Upper lobe of left lung (tissue), 6 donors: ENCODE measurements around the gene RGS19. TPM values are rescaled to one million over a fixed set of nuclear protein-coding genes. Genes with fewer than 3 reads are reported as not detected.
A peak's percentile ranks its signal among the peaks of the same experiment; 100 is the strongest.

Experiments
- ATAC-seq, 2 donors: fragments of 200-7000 bp; cut with Tn5 transposase; one replicate each; pipeline ENCODE4 v1.9.1; 2022; ENCODE audit warnings: mild to moderate bottlenecking in 2 of 2, moderate library complexity in 2 of 2; ENCODE audit not compliant: low FRiP score in 2 of 2
- DNase-seq, 2 donors: peaks; one replicate each; pipeline ENCODE4 v3.0.0-alpha.2; 2019 to 2020
- H3K27ac ChIP-seq, 4 donors: fragments of 200-600 bp; sonication (generic); one replicate each; pipeline ENCODE4 v1.5.1; 2016 to 2019
- H3K27me3 ChIP-seq, 4 donors: fragments of 200-600 bp; sonication (generic); one replicate each; pipeline ENCODE4 v1.5.1; 2017 to 2019
- H3K36me3 ChIP-seq, 4 donors: fragments of 200-600 bp; sonication (generic); one replicate each; pipeline ENCODE4 v1.5.1; 2016 to 2019
- H3K4me1 ChIP-seq, 4 donors: fragments of 200-600 bp; sonication (generic); one replicate each; pipeline ENCODE4 v1.5.1; 2018 to 2019
- H3K4me3 ChIP-seq, 4 donors: fragments of 200-600 bp; sonication (generic); one replicate each; pipeline ENCODE4 v1.5.1; 2017 to 2019; ENCODE audit warnings: mild to moderate bottlenecking in 2 of 4, moderate library complexity in 1 of 4
- H3K9me3 ChIP-seq, 4 donors: fragments of 200-600 bp; sonication (generic); one replicate each; pipeline ENCODE4 v1.5.1; 2018 to 2019
- CTCF ChIP-seq, 6 experiments: fragments of 450-650 bp in 4 of 6; fragments of 200-600 bp in 2 of 6; sonication (generic) in 2 of 6; IDR thresholded peaks; one replicate each; pipeline ENCODE4 v1.5.1; 2016 to 2019; ENCODE audit warnings: antibody characterized with exemption in 6 of 6
- EP300 ChIP-seq, 4 donors: sonication (generic); formaldehyde crosslinking; IDR thresholded peaks; one replicate each; pipeline ENCODE4 v1.5.1; 2017; ENCODE audit warnings: antibody characterized with exemption in 4 of 4, control low read depth in 2 of 4
- POLR2A ChIP-seq, 4 donors: fragments of 450-650 bp; IDR thresholded peaks; one replicate each; pipeline ENCODE4 v1.5.1; 2016 to 2017; ENCODE audit warnings: antibody characterized with exemption in 4 of 4, mild to moderate bottlenecking in 2 of 4
- POLR2AphosphoS5 ChIP-seq, 2 donors: sonication (generic); formaldehyde crosslinking; IDR thresholded peaks; one replicate each; pipeline ENCODE4 v1.5.1; 2017; ENCODE audit warnings: antibody characterized with exemption in 2 of 2
- WGBS, 2 donors: methylation state at CpG; one replicate each; pipeline ENCODE4 v1.1.5; 2017 to 2018; 5-methylcytosine and 5-hydroxymethylcytosine counted together
- total RNA-seq, 6 donors: library from RNA; depleted of rRNA in 4 of 6; stranded (reverse); fragments of >200 nt in 4 of 6; gene quantifications; one replicate each; pipeline versions ENCODE4 v1.1.0 to v1.2.1, GENCODE V29; 2016 to 2021
- donor health status: DM: no; HTN: no; CAD: no; lungs with moderate emphysema.
- donor health status: DM: no; HTN: yes; CAD: no; lungs with severe emphysema.

RGS19 gene
- total RNA-seq, 6 donors from 2014 or later, result 21.5 to 70.8 (median 55.6) TPM

DNA sequence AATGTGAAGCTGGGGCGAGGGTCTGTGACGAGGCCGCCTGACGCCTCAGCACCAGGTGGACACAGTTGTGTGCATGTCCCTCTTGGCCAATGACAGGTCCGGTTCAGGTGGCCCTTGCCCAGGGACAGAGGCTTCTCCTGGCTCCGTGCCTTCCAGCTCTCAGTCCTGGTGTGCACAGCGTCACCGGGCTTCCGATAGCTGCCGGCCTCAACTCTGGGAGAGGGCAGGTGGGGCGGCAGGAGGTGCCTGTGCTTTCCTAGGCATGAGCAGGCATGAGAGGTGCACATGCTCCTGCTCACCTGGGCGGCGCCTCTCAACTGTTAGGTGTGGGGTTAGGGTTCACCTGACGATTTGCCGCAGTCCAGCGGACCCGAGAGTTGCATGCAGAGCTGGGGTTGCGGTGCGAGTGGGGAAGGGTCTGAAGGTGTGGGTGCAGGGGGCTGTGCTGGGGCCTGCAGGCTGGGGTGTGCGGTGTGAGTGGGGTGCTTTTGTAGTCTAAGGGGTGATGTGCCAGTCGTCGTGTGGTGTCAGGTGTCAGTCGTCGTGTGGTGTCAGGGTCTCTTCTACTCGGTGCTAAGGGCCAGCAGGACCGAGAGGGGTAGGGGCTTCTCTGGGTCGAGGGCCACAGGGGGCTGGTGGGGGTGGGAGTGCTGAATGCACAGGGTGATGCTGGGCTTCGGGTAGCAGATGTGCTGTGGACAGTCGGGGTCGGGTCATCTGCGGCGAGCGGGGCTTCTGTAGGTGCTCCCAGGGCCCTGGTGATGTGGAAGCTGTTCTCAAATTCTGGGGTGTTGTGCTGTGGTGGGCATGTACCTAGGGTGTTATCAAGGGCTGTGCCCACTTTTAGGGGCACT lies 26.1 kb downstream of the RGS19 start:
- 74 to 77% methylated on average over 8 to 33 of the region's 33 CpGs for WGBS, 2 donors
- Histone ChIP-seq H3K27me3 (peaks cover 0 to 24% (median 10%) of the 10 kb centered on the region in 4 donors), H3K27ac (peak overlapping the region; percentile 88 to 93 (median 90)), H3K36me3 (no peaks in the 10 kb centered on the region), H3K9me3 (no peaks in the 10 kb centered on the region), H3K4me1 (peaks cover 38 to 85% (median 65%) of the 10 kb centered on the region in 4 donors), H3K4me3 (peak overlapping the region in 2 of 4 donors; percentile 13 to 14)
- DNase-seq, result no peak
- TF ChIP-seq POLR2AphosphoS5 (IDR thresholded peaks at IDR 0.05) (no peak), CTCF (IDR thresholded peaks at IDR 0.05) (no peak), POLR2A (IDR thresholded peaks at IDR 0.05) (no peak), EP300 (IDR thresholded peaks at IDR 0.05) (no peak)
- no peak for ATAC-seq

DNA sequence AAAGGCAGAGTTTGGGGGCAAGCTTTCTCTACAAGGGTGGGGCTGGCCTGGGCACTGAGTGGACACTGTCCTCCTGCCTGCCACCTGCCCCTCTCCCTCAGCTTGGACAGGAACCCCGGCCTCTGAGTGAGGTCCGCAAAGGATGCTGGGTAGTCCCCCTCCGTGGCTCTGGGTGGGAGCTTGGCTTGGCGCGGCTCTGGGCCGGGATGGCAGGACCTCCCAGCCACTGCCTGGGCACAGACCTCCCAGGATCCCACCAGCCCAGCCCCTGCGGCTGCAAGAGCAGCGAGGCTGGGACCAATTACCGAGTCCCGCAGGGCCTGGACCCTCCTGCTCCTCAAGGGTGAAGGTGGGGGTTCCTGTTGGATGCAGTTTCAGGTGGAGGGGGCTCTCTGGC lies 27.0 kb downstream of the RGS19 start:
- H3K9me3 ChIP-seq, result no peaks in the 10 kb centered on the region
- H3K4me1 ChIP-seq, result peaks cover 34 to 81% (median 56%) of the 10 kb centered on the region in 4 donors
- H3K27me3 ChIP-seq, result peaks cover 0 to 30% (median 13%) of the 10 kb centered on the region in 4 donors
- DNase-seq (peak in 1 of 2 donors; percentile 67), ATAC-seq (no peak)
- H3K27ac ChIP-seq, result peak overlapping the region; percentile 88 to 93 (median 90)
- no peak for TF ChIP-seq POLR2A (IDR thresholded peaks at IDR 0.05)
- TF ChIP-seq POLR2AphosphoS5 (IDR thresholded peaks at IDR 0.05), result no peak
- TF ChIP-seq CTCF (IDR thresholded peaks at IDR 0.05), result no peak
- no peak for TF ChIP-seq EP300 (IDR thresholded peaks at IDR 0.05)
- 67% methylated on average over 8 of the region's 10 CpGs; no CpG with 5 or more reads in 1 of the 2 donors for WGBS, 2 donors
- no peak overlapping the region for H3K4me3 ChIP-seq
- peaks cover 0 to 9% (median 3%) of the 10 kb centered on the region in 4 donors for H3K36me3 ChIP-seq

DNA sequence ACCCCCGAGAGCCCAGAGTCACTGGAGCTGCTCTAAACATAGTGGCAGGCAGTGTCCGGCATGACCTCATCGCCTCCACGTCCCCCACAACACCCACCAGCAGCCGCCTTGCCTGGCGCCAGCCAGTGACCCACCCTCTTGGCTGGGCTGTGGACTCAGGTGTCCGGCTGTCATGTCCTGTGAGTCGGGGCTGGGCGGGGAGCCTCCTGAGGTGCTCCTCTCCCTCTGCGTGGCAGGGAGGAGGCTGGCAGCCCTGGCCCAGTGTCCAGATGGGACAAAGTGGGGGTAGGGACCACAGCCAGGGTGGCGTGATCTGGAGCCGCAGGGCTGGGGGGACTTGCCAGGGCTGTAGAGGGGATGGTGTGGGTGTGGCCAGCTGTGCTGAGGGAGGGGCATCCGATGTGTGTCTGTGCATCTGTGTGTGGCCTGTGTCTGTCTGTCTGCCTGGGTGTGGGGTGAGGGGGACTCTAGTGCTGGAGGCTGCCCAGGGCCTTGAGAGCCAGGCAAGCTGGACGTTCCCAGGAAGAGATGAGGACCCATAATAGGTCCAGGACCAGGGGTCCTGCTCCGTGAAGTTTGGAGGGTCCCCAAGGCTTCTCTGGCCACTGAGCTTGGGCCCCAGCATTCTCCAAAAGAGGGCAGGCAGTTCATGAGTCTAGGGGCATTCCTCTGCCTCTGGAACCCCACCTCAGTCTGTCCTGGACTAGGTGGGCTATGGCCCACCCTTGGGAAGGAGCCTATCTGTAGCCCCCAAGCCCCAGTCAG lies 27.6 kb downstream of the RGS19 start:
- Histone ChIP-seq H3K27me3 (peaks cover 0 to 33% (median 13%) of the 10 kb centered on the region in 4 donors), H3K27ac (peak overlapping the region; percentile 88 to 93 (median 90)), H3K4me1 (peaks cover 31 to 75% (median 54%) of the 10 kb centered on the region in 4 donors), H3K9me3 (no peaks in the 10 kb centered on the region), H3K36me3 (peaks cover 0 to 14% (median 6%) of the 10 kb centered on the region in 4 donors), H3K4me3 (peak overlapping the region in 1 of 4 donors; percentile 66)
- WGBS, 2 donors, result 60 to 73% methylated on average over 1 to 13 of the region's 15 CpGs
- DNase-seq (peak; percentile 72 to 84), ATAC-seq (peak in 1 of 2 donors; percentile 54)
- peak in 2 of 4 donors; percentile 16 to 75 for TF ChIP-seq EP300 (IDR thresholded peaks at IDR 0.05)
- peak; percentile 62 to 83 for TF ChIP-seq POLR2AphosphoS5 (IDR thresholded peaks at IDR 0.05)
- TF ChIP-seq CTCF (IDR thresholded peaks at IDR 0.05), result no peak
- TF ChIP-seq POLR2A (IDR thresholded peaks at IDR 0.05), result peak in 1 of 4 donors; percentile 44

DNA sequence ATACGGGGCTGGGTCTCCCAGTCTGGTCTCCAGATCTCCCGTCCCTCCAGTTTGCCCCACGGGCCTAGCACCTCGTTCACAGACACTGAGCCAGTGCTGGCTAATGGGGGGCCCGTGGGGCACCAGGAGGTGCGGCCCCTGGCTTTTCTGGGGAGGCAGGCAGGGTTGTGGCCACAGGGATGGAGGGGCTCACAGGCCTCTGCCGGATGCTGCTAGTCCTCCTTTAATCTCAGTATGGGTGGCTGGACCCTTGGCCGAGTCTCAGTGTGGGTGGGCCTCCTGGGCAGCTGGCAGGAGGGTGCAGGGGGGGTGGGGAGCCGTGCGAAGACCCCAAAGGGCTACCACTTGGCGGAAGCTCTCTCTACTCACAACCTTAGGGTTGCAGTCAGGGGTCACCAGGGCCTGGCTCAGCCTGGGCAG lies 28.3 kb downstream of the RGS19 start:
- WGBS, 2 donors, result 79 to 100% methylated on average over 1 to 11 of the region's 11 CpGs
- DNase-seq, result peak in 1 of 2 donors; percentile 57
- Histone ChIP-seq H3K4me1 (peaks cover 24 to 68% (median 47%) of the 10 kb centered on the region in 4 donors), H3K27ac (peak overlapping the region; percentile 81 to 90 (median 88)), H3K4me3 (peak overlapping the region in 2 of 4 donors; percentile 40 to 66), H3K36me3 (peaks cover 0 to 17% (median 7%) of the 10 kb centered on the region in 4 donors), H3K27me3 (peaks cover 0 to 33% (median 13%) of the 10 kb centered on the region in 4 donors), H3K9me3 (no peaks in the 10 kb centered on the region)
- TF ChIP-seq CTCF (IDR thresholded peaks at IDR 0.05) (no peak), EP300 (IDR thresholded peaks at IDR 0.05) (no peak), POLR2AphosphoS5 (IDR thresholded peaks at IDR 0.05) (no peak)
- ATAC-seq, result no peak
